Prostate gland (tissue), 2 donors: ENCODE measurements around the gene ZBTB39. TPM values are rescaled to one million over a fixed set of nuclear protein-coding genes. Genes with fewer than 3 reads are reported as not detected.

Experiments
- DNase-seq: peaks from one replicate; pipeline ENCODE4 v3.0.0-alpha.2; 2019; ENCODE audit warnings: low spot score
- H3K27ac ChIP-seq, 2 donors: fragments of 200-600 bp; sonication (generic); 2 replicates each; pipeline ENCODE4 v1.5.1; 2017 to 2019
- H3K27me3 ChIP-seq: fragments of 200-600 bp; sonication (generic); replicated peaks from 2 replicates; pipeline ENCODE4 v1.5.1; 2019; ENCODE audit not compliant: insufficient read depth
- H3K36me3 ChIP-seq, 2 donors: fragments of 200-600 bp; sonication (generic); 1 replicate in 1 of 2; 2 replicates in 1 of 2; pipeline versions ENCODE4 v1.5.1 to v1.8.1; 2017 to 2019
- H3K4me1 ChIP-seq: fragments of 200-600 bp; sonication (generic); replicated peaks from 2 replicates; pipeline ENCODE4 v1.5.1; 2019
- H3K4me3 ChIP-seq, 2 donors: fragments of 200-600 bp; sonication (generic); 2 replicates each; pipeline ENCODE4 v1.5.1; 2017 to 2019
- H3K9me3 ChIP-seq: fragments of 200-600 bp; sonication (generic); 2 replicates; pipeline ENCODE4 v1.5.1; 2017
- POLR2A ChIP-seq: fragments of 450-650 bp; IDR thresholded peaks from one replicate; pipeline ENCODE4 v1.6.1; 2016; ENCODE audit warnings: antibody characterized with exemption, mild to moderate bottlenecking
- POLR2AphosphoS5 ChIP-seq: sonication (generic); formaldehyde crosslinking; IDR thresholded peaks from one replicate; pipeline ENCODE4 v1.6.1; 2017; ENCODE audit warnings: antibody characterized with exemption
- WGBS: methylation state at CpG from one replicate; pipeline ENCODE4 v1.1.5; 2018; 5-methylcytosine and 5-hydroxymethylcytosine counted together
- intact Hi-C: fragments of 100-400 bp; cut with DNase I; formaldehyde crosslinking; loops from one replicate; pipeline ENCODE4 v1.14.2; 2022
- total RNA-seq, 2 donors: library from RNA; depleted of rRNA; stranded (reverse); fragments of >200 nt; gene quantifications; one replicate each; pipeline ENCODE4 v1.1.0, GENCODE V29; 2016
- TF ChIP-seq, protein P1 (sequence below), 4 experiments: fragments of 200-600 bp in 2 of 4; fragments of 450-650 bp in 2 of 4; sonication (generic) in 2 of 4; IDR thresholded peaks; 1 replicate in 3 of 4; 2 replicates in 1 of 4; pipeline ENCODE4 v1.5.1; 2016 to 2019; ENCODE audit warnings: antibody characterized with exemption in 4 of 4, mild to moderate bottlenecking in 2 of 4, moderate library complexity in 2 of 4

ZBTB39 gene
- total RNA-seq, 2 donors from 2014 or later = 5.8 to 15.6 TPM

DNA sequence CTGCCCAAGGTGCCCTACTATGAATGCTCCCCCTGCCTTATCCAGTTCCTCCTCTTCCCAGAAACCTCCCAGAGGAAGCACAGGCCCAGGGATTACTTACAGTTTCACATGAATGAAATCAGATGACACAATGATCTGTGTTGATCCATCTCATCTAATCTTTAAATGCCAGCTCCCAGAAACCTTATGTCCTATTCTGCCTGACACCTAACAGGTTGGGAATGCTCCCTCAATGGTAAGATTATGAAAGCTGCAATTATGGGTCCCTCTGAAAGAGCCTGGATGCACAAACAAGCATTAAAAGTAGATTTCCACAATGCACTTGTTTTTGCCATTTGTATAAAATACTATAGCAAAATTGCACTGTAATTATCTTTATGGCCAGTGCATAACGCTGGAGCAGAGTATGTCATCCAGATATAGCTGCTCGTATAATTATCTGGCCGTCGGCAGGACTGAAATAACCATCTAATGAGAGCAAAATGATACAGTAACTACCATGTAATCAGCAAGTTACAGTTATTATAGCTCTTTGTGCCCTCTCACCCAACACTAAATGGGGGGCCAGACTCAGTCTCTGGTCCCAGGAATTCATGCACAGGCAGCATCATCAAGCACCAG, 4.4 kb upstream of the ZBTB39 start:
- DNase-seq = no peak

DNA sequence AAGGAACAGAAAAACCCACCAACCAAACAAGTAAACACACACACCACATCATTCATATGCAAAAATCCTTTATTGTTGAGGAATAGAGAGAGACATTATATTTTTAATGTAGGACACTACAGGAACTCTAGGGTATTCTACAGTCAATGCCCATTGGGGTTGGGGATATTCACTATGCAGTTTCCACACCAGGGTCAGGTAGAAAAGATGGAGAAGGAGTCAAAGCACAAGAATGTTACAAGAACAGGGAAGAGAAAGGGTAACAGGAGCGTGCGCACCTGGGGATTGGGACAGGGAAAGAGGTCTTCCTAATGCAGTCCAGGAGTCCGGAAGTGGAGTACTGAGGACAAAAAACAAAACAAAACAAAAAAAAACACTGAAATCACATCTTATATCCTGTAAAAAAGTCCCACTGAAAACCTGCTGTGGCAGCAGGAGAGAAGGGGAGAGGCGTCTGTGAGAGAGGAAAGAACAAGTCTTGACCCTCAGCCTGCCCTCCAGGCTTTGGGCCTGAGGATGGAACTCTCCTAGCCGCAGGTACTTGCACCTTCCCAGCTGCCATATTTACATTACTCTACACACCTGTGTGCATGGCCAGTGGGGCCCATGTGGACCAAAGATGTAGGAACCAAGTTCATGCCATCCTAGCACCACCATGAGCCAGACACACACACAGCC, 3.7 kb upstream of the ZBTB39 start:
- Histone ChIP-seq H3K36me3 (no peaks in the 10 kb centered on the region), H3K4me1 (no peaks in the 10 kb centered on the region), H3K9me3 (no peaks in the 10 kb centered on the region), H3K4me3 (no peak overlapping the region), H3K27ac (no peak overlapping the region), H3K27me3 (no peaks in the 10 kb centered on the region)
- no peak for DNase-seq
- TF ChIP-seq, protein P1, sequence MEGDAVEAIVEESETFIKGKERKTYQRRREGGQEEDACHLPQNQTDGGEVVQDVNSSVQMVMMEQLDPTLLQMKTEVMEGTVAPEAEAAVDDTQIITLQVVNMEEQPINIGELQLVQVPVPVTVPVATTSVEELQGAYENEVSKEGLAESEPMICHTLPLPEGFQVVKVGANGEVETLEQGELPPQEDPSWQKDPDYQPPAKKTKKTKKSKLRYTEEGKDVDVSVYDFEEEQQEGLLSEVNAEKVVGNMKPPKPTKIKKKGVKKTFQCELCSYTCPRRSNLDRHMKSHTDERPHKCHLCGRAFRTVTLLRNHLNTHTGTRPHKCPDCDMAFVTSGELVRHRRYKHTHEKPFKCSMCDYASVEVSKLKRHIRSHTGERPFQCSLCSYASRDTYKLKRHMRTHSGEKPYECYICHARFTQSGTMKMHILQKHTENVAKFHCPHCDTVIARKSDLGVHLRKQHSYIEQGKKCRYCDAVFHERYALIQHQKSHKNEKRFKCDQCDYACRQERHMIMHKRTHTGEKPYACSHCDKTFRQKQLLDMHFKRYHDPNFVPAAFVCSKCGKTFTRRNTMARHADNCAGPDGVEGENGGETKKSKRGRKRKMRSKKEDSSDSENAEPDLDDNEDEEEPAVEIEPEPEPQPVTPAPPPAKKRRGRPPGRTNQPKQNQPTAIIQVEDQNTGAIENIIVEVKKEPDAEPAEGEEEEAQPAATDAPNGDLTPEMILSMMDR (IDR thresholded peaks at IDR 0.05) = no peak
- TF ChIP-seq POLR2A (no peak), POLR2AphosphoS5 (no peak)
- intact Hi-C loops = loop anchor here (5.0 kb wide), 1 partner anchor 47 kb away; no protein-coding TSS in a partner anchor
- 93% methylated on average over 5 of the region's 5 CpGs for WGBS

More for the DNA sequence above, 4.4 kb upstream of the ZBTB39 start:
- H3K36me3 ChIP-seq = no peaks in the 10 kb centered on the region
- no peak overlapping the region for H3K27ac ChIP-seq
- H3K27me3 ChIP-seq = no peaks in the 10 kb centered on the region
- TF ChIP-seq POLR2A (no peak), POLR2AphosphoS5 (no peak)
- no peaks in the 10 kb centered on the region for H3K4me1 ChIP-seq
- no peaks in the 10 kb centered on the region for H3K9me3 ChIP-seq
- intact Hi-C loops = no loop called here
- H3K4me3 ChIP-seq = no peak overlapping the region
- 71% methylated on average over 4 of the region's 4 CpGs for WGBS

DNA sequence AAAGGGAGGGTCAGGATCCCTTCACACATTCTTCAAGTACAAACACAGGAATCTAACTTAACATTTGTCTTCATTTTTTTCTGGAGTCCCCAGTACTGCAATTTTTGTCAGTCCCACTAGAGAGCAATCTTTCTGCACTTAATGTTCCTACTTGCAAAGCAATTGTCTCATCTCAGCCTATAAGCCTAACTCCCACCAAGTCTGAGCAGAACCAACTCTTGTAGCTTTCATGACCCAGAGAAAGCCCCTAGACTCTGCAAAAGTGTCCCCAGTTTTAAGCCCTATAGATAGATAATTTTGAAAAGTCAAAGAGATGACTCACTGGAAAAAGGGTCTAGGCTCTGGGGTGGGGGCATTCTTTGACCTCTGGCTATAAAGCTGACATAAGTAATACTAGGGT, 1.8 kb upstream of the ZBTB39 start:
- Histone ChIP-seq H3K27ac (peak overlapping the region; percentile 40 to 48), H3K36me3 (peaks cover 0 to 8% of the 10 kb centered on the region in 2 donors), H3K4me1 (no peaks in the 10 kb centered on the region), H3K27me3 (no peaks in the 10 kb centered on the region), H3K9me3 (no peaks in the 10 kb centered on the region), H3K4me3 (no peak overlapping the region)
- DNase-seq = no peak
- intact Hi-C loops = loop anchor here (5.0 kb wide), 1 partner anchor 49 kb away; no protein-coding TSS in a partner anchor
- TF ChIP-seq POLR2AphosphoS5 (no peak), POLR2A (no peak)
- TF ChIP-seq, protein P1 (IDR thresholded peaks at IDR 0.05) = peak in 3 of 4 experiments; percentile 33 to 64 (median 61)

DNA sequence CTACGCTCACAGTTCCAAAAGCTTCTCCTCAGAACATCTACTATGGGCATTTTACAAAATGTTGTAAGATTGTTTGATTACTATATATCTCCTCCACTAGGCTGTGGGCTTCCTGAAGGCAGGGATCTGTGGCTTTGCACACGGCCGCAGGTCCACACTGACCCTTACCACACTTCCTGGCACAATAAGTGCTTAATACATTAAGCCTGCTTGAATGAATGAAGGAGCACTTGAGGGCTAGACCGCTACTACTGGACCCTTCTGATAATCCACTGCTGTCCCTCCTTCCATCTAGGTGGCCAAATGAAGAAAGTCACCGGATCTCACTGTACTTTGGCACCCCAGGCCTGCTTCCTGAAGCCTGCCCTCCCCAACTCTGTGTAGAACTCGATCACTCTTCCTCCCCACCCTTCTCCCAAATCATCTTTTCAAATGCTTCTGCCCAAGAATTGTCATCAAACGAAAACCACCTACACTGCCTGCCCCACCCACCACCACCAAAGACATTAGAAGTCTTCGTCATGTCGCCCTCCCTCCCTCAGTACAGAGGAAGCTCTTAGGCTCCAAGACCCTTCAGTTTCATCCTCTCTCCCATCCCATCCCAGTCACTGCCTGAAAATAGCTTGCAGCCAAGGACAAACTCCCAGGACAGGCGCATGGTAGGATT, 596 bp upstream of the ZBTB39 start:
- intact Hi-C loops = loop anchor here (5.0 kb wide), 1 partner anchor 50 kb away; no protein-coding TSS in a partner anchor
- H3K36me3 ChIP-seq = peaks cover 0 to 21% of the 10 kb centered on the region in 2 donors
- 56% methylated on average over 10 of the region's 10 CpGs for WGBS
- no peaks in the 10 kb centered on the region for H3K9me3 ChIP-seq
- DNase-seq = no peak
- no peaks in the 10 kb centered on the region for H3K27me3 ChIP-seq
- TF ChIP-seq POLR2A (no peak), POLR2AphosphoS5 (no peak)
- TF ChIP-seq, protein P1 (IDR thresholded peaks at IDR 0.05) = no peak
- peak overlapping the region; percentile 75 to 77 for H3K4me3 ChIP-seq
- no peaks in the 10 kb centered on the region for H3K4me1 ChIP-seq
- peak overlapping the region in 1 of 2 donors; percentile 46 for H3K27ac ChIP-seq

DNA sequence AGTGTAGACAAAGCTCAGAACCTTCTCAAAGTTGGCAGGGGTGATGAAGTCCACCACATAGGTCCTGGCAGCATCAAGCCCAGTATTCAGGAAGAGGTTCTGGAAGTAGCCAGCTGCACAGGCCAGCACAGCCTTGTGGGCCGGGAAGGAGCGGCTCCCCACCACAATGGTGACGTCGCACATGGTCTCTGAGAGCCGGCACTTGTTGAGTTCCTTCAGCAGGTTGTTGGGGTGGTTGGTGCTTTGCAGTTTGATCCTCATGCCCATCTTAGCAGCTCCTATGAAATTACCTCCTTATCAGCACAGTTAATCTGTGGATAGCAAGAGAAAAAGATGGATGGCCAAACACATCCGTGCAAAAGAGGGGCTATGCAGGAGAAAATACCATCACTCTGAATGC, 1.7 kb downstream of the ZBTB39 start:
- Histone ChIP-seq H3K4me3 (no peak overlapping the region), H3K4me1 (no peaks in the 10 kb centered on the region), H3K27me3 (no peaks in the 10 kb centered on the region), H3K9me3 (no peaks in the 10 kb centered on the region), H3K36me3 (peaks cover 0 to 22% of the 10 kb centered on the region in 2 donors), H3K27ac (no peak overlapping the region)
- WGBS = 73% methylated on average over 6 of the region's 6 CpGs
- intact Hi-C loops = loop anchor here (5.0 kb wide), 1 partner anchor 53 kb away; no protein-coding TSS in a partner anchor
- TF ChIP-seq POLR2A = no peak
- TF ChIP-seq, protein P1 (IDR thresholded peaks at IDR 0.05) = no peak
- no peak for TF ChIP-seq POLR2AphosphoS5
- no peak for DNase-seq
